ENCODE data around the gene S100A5.

S100A5 gene

DNA sequence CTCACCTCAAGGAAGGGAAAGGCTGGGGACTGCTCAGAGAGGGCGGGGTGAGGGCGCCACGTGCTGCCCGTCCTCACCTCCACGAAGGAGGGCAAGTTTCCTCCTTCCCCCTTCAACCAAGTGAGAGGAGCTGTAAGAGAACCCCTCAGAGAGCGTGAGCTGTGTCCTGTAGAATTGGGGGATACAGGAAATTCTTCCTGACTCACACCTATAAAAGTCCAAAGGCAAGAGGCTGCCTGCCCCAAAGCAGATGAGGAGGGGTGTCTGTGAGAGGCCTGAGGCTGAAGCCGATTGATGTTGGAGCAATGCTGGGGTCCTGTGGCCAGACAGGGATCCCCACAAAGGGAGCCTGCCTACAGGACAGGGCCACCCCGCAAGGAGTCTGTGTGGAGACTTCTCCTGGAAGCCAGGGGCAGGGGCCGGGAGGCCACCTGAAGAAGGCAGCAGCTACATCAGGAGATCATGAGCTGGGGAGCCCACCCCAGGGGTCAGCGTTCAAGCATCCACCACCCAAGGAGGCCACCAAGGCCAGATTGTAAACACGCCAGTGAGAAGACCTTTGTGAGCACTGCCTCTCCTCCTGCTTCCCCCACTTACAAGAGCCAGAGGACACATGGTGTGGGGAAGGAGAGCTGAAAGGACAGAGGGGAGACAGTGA is 32.7 kb downstream of the S100A5 start:
- DNase-seq (ENCODE audit: low read depth in 2 of 2), result no peak

DNA sequence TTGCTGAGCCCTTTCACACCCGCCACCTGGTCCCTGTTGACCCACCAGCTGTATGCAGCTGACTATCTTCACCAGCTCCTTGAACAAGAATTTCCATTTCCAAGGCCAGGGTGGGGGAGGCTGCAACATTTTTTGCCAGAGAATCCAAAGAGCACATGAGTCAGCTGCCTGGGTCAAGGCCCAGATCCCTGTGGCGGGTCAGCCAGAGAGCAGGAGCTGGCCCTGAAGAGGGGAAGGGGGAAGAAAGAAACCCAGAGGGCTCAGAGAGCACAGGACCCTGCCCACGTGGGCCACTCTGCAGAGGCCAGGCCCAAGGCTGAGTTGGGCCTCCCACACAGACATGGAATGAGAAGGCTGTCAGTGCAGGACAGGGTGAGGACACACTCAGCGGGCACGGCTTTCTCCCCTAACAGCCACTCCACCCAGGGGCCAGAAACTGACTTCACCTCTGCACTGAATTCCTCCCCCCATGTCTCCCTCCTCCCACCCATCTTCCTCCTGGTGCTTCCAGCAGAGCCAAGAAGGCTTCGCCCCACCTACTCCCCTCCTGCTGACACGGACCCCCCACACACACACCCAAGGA is 33.8 kb downstream of the S100A5 start:
- DNase-seq (ENCODE audit: low read depth in 2 of 2), result no peak

DNA sequence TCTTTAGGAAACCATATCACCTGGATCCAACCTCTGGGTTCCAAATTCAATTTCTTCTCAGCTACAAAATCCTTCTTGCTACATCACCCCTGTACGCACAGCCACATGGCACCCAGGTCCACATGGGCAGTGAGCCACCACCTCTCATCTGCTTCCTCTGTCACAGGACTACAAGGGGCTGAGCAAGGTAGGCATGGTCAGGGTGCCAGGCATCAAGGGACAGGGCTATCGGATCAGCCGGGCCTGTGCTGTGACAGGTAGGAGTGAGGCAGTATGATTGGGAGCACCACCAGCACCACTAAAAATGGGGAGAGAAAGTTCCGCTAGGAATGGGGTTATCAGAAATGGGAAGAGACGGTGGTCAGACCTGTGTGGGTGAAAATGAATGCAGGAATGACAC is 34.3 kb downstream of the S100A5 start:
- DNase-seq (ENCODE audit: low read depth in 2 of 2), result no peak

DNA sequence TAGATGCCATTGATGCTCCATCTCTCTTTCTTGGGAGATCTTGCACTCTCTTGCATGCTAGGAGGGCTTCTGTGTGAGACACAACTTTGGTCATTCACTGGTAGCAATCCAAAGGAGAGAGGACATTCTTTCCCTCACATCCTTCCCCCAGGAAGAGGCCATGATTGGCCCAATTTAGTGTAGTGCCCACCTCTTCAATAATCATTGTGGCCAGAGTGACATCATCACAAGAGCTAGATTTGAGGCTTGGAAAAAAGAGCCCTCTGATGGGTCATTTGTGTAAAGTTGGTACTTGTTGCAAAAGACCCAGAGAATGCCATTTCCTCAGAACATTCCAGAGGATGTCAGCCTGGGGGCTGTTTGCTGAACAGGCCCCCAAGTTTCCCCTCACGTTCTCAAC is 35.2 kb downstream of the S100A5 start:
- no peak for DNase-seq (ENCODE audit: low read depth in 2 of 2)

DNA sequence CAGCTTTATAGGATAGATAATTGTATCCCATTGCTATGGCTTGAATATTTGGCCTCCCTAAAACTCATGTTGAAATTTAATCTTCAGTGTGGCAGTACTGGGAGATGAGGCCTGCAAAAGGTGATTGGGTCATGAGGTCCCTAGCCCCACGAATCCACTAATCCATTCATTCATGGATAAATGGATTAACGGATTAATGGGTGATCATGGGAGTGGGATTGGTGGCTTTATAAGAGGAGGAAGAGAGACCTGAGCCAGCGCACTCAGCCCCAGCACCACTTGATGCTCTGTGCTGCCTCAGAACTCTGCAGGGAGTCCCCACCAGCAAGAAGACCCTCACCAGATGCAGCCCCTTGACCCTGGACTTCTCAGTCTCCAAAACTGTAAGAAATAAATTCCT is 37.0 kb downstream of the S100A5 start:
- no peak for DNase-seq (ENCODE audit: low read depth in 2 of 2)

DNA sequence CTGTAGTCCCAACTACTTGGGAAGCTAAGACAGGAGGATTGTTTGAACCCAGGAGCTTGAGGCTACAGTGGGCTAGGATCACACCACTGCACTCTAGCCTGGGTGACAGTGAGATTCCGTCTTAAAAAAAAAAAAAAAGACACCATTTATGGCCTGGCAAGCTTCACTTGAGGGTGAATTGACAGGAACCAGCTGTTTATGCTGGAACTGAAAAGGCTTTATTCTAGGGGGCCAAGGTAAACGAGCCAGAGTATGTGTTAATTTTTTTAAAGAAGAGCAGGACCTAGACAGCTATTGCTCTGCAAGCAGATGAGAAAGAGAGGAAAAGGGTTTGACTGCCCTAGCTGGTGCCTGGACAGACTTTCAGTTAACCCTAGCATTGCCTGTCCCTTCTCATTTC is 42.0 kb downstream of the S100A5 start:
- DNase-seq (ENCODE audit: low read depth in 2 of 2), result no peak

DNA sequence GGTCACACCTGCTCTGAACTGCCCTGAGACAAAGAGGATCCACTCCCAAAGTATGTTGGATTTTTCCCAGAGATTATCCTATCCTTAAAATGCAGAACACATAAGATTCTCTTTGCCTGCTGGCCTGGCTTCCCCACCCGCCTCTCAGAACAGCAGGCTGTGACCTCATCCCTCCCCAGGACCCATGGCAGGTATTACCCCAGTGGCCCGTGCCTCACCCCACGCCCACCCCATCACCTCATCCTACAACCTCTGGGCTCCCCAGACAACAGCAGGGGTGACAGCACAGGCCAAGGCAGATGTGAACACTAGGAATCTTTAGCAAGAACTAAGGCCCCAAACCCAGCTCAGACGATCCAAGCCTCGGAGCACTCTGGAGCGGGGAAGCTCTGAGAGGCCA is 45.2 kb downstream of the S100A5 start:
- DNase-seq (ENCODE audit: low read depth in 2 of 2), result no peak

DNA sequence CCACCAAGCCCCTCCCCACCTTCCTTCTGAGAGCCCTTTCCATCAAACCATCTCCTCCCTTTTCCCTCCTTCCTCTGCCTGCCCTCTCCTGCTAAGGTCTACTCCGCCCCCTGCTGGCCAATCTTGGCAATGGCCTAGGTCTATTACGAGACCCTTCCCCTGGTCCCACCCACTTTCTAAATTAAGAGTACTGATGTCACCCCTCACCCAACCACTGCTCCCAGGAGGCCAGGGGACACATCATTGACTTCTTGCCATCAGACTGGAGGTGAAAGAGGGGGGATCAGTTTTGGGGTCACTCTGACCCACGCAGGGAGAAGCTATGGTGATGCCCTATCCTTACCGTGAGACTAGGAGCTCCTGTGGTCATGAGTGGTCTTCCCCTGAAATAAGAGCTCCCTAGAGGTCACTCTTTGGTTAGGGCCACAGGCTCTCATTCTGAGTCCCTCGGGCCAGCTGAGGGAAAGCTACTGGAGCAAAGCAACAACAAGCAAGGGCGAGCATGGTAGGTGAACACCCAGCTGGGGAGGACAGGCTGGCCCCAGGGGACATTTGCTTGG is 45.7 kb downstream of the S100A5 start:
- DNase-seq (ENCODE audit: low read depth in 2 of 2), result peak; percentile 65 to 72

DNA sequence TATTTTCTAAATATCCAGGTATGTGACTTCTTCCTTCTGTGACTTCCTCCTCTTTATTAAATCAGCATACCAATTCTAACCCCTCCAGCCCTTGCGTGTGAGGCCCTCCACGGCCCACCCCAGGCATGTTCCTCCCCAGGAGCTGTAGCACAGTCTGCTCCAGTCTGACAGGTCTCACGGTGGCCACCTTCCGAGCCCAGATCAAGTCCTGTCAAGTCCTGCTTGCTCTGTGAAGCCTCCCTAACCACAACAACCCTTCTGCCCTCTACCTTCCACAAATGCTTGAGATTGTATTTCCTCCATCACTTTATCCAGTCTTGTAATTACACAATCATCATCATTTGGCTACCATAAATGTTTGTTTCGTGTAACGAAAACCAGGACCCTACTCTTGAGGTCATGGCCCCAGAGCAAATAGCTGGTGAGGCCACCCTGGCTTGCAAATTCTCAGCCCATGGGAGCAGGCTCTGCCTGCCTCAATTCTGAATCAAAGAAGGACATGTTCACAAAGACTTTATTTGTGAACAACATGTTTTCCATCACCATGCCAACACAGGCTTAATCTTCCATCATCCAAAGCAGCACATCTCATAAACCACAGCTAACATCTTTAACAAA is 47.3 kb downstream of the S100A5 start:
- DNase-seq (ENCODE audit: low read depth in 2 of 2), result no peak

DNA sequence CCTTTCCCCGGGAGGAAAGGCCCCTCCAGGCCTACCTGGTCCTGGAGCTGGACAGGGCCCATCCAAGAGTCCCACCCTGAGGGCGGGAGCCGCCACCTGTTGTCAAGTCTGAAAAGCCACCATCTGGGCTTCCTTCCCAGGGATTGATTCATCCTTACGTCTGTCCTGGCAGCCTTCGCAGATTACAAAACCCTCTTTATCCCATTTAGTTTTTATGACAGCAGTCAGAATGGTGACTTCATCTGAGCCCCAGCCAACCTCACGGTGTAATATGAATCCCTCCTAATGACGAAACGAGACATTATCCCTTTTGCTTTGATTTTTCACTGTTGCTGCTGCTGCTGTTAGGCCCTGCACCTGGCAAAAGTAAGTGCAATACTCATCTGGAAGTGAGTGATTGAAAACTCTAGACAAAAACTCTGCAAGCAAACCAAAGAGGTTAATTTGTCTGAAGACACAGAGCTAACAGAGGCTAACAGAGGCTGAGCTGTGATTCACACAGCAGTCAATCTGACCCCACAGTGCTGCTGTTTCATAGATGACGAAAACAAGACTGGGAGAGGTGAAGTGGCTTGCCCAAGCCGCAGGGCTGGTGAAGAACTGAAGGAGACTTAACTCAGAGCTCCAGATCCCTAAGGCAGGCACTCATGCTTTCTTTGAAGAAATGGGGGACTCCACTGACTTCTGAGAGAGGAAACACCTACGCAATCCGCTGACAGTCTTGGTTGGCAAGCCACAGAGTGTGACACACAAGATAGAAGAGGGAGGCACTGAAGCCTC is 50.3 kb downstream of the S100A5 start:
- no peak for DNase-seq (ENCODE audit: low read depth in 2 of 2)

DNA sequence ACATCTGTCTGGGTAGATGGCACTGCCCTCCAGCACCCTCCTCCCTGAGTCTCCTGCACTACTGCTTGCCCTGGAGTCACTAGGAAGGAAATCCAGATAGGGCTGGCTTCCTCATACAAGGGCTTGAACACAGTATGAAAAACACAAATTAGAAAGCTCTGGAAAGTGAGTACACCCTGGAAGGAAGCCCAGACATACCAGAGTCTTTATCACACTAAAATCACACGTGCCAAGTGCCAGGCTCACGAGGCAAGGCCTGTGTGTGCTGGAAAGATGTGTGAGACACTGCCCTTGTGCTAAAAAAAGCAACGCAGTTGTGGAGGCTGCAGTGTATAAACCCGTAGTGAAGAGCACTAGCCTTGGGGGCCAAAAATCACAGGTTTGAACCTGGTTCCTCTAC is 52.0 kb downstream of the S100A5 start:
- no peak for DNase-seq (ENCODE audit: low read depth in 2 of 2)

DNA sequence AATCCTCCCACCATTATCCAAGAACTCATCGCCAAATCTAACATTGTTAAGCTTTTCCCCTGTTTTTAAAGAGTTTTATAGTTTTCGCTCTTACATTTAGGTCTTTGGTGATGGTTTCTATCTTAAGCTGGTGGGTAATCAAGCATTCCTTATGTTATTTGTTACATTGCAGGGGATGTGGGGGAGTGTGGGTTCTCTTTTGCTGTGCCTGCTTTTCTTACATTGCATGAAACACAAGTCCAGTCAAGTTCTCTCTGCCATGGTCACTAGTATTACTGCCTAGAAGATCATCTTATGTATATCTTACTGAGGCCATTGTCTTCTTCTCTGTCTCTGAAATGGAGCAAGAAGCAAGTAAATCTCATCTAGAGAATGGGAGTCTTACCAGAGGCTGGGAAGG is 53.0 kb downstream of the S100A5 start:
- no peak for DNase-seq (ENCODE audit: low read depth in 2 of 2)
